ENCODE measurements around the gene FTO.

DNA sequence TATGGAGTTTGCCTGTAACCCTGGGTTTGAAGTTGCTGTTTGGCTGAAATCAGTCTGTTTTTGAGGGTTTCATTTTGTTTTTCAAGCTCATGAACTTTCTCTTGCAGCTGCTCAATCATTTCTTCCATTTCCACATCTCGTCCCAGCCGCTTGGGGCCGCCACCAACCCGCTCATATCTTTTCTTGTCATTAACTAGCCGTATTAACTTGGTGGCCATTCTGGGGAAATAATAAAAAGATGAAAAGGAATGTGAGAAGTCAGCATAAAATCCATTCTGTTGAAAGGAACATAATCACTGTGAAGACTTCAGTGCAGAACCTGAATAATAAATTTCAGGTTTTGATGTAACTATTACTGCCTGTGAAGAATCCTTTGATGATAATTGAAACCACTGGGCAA is 11.8 kb upstream of the FTO start:
- TF ChIP-seq, protein P1, sequence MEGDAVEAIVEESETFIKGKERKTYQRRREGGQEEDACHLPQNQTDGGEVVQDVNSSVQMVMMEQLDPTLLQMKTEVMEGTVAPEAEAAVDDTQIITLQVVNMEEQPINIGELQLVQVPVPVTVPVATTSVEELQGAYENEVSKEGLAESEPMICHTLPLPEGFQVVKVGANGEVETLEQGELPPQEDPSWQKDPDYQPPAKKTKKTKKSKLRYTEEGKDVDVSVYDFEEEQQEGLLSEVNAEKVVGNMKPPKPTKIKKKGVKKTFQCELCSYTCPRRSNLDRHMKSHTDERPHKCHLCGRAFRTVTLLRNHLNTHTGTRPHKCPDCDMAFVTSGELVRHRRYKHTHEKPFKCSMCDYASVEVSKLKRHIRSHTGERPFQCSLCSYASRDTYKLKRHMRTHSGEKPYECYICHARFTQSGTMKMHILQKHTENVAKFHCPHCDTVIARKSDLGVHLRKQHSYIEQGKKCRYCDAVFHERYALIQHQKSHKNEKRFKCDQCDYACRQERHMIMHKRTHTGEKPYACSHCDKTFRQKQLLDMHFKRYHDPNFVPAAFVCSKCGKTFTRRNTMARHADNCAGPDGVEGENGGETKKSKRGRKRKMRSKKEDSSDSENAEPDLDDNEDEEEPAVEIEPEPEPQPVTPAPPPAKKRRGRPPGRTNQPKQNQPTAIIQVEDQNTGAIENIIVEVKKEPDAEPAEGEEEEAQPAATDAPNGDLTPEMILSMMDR (IDR thresholded peaks at IDR 0.05) = peak; percentile 55
- TF ChIP-seq ZFX (IDR thresholded peaks at IDR 0.05; ENCODE audit: borderline replicate concordance) = no peak
